GM08714 (cell line): ENCODE data around the gene TCF20.
A peak's percentile ranks its signal among the peaks of the same experiment; 100 is the strongest.

Source experiments
- H3K4me3 ChIP-seq: fragments of 200-500 bp; sonication (Bioruptor generic); 2 replicates; pipeline ENCODE4 v1.5.1; 2014; ENCODE audit warnings: mild to moderate bottlenecking, low read length, inconsistent platforms
- ZNF274 ChIP-seq: IDR thresholded peaks from 2 replicates; pipeline ENCODE4 v1.6.1; 2012; ENCODE audit warnings: mild to moderate bottlenecking, low read depth, low read length

Gene TCF20

DNA sequence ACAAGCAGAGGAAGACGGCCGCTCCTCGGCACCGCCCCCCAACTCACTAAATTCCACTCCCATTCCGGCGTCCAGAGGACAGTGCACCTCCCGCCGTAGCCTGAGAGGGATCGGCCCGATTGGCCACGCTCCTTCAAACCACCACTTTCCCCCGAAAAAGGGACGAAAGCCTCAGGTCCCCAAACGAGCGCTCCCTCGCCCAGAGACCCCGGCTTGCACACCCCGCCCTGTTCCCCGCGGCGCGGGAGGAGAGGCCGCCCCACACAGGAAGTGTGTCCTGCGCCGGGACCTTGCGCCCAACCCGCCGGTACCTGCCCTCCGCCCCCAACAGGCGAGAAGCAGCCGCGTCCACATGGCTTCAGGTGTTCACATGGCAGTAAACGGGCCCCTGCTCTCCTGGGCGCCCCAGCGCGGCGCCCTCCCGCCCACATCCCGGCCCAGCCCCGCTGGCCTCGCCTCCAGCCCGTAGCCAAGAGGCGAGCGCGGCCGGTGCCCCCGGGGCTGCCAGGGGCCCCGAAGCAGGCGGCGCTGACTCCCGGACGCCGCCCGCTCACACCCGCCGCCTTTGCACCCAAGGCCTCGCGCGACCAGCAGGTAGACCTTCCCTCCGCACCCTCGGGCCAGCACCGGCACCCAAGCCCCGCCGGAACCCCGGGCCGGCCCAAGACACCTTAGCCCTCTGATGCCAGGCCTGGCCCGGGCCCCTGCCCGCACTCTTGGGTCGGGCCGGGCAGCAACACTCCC is 849 bp downstream of the TCF20 start:
- TF ChIP-seq ZNF274 = no peak
- peak overlapping the region; percentile 96 for H3K4me3 ChIP-seq

DNA sequence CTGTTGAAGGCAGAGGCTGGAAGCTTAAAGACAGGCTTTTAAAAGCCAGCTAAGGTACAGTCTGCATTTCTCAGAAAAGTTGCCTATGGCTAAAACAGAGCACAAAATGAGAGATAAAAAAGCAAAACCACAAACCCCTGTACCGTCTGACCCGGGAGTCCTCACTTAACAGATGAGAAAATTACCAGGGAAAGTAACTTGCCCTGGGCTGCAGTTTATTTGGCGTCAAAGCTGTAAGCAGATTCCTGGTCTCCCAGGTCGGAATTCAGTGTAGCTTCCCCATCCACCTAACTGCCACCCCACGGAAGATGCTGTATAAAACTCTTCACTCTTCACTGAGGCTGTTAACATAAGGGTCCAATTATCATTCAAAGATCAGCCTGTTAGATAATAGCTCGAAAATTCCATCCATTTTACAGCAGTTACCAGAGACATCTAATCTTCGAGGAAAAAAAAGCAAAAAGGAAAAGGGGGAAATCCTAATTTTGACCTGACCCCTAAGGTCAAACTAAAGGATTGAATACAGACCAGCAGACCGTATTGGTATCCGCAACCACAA is 1.5 kb downstream of the TCF20 start:
- no peak for TF ChIP-seq ZNF274
- peak overlapping the region; percentile 96 for H3K4me3 ChIP-seq

DNA sequence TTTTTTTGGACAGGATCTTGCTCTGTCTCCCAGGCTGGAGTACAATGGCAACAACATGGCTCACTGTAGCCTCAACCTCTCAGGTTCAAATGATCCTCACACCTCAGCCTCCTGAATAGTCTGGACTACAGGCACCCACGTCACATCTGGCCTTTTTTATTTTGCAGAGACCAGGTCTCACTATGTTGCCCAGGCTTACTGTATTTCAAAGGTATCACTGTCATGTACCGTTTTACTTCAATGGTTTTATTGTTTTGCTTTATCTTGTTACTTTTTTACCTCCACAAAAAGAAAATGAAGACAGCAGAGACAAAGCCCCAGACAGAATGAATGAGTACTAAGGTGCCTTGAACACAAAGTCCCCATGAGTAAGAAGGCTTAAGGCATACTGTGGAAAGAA is 5.1 kb downstream of the TCF20 start:
- H3K4me3 ChIP-seq = no peak overlapping the region
- no peak for TF ChIP-seq ZNF274

DNA sequence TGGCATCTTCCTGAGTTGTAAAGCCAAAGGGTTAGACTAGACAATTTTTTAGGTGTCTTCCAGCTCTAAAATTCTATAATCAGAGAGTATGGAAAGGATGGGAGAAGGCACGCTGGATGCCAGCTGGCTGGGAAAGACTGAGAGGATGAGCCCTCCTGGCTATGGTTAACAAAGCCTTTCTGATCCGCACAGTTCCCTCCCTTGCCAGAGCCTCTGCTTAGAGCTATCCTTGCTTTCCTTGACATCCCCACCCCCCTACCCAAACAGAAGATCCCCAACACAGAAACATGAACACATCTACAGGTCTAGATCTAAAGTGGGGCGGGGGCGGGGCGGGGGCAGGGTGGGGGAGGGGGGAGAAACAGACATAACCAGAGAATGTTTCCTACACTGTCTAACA is 6.5 kb downstream of the TCF20 start:
- H3K4me3 ChIP-seq = no peak overlapping the region
- no peak for TF ChIP-seq ZNF274

DNA sequence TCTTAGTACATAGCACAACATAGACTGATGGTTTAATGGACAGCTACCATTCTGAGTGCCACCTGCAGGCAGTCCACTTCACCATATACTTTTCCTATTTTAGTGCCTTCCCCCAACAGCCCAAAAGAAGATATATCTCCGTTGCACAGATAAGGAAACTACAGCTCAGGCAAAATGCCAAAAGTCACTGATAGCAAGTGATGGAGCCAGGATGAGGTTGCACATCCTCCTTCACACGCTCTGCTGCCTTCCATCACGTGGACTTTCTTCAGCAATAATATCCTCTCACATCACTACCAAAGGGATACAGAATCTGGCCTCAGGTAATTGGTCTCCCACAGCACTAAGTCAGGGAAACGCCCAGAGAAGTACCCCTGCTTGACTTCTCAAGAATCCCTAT is 7.5 kb downstream of the TCF20 start:
- no peak for TF ChIP-seq ZNF274
- H3K4me3 ChIP-seq = no peak overlapping the region

DNA sequence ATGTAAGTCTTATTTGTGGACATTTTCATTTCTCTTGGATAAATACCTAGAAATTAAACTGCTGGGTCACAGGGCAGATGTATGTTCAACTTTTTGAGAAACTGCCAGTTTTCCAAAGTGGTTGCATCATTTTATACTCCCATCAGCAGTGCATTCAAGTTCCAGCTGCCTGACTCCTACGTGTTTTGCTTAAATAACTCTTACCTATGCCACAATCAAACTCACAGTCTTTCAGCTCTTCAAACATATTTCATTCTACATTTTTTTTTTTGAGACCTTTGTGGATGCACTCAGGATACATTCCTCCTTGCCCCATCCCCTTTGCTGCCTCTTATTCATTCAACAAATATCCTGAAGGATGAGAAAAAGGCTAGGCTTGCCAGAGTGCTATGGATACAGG is 9.2 kb downstream of the TCF20 start:
- TF ChIP-seq ZNF274 = no peak
- no peak overlapping the region for H3K4me3 ChIP-seq

DNA sequence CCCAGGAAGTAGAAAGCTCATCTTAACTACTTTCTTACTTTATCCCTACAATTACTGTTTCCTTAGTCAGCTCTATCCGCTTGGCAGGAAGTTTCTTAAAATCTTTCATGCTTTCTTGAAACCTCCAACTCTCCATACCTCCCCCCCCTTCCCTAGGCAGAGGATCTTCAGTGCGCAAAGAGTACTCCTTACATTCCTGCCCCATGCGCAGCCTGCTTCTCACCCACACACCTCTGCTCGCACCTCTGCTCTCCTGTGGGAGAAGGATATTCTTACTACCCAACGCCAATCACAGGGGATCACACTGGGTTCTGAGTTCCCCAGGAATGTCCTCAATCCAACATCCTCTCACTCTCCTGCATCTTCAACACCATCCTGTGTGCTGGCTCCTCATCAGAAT is 12.3 kb downstream of the TCF20 start:
- no peak for TF ChIP-seq ZNF274
- no peak overlapping the region for H3K4me3 ChIP-seq

DNA sequence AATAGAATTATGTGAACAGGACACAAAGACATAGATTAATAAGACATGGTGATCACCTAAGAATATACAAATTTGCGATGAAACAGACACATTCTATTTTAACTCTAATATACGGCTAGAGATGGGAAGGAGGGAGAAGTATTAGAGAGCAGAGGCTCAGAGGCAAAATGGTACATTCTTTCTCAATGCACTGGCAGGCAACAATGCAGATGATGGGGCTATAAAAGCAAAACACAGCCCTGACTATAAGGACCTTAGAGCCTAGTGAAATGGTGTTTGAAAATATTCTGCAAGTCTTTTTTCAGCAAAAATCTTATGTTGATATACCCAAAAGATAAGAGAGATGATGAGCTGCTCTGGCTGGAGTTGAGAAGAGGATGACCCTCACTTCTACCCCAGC is 13.1 kb downstream of the TCF20 start:
- no peak overlapping the region for H3K4me3 ChIP-seq
- no peak for TF ChIP-seq ZNF274

DNA sequence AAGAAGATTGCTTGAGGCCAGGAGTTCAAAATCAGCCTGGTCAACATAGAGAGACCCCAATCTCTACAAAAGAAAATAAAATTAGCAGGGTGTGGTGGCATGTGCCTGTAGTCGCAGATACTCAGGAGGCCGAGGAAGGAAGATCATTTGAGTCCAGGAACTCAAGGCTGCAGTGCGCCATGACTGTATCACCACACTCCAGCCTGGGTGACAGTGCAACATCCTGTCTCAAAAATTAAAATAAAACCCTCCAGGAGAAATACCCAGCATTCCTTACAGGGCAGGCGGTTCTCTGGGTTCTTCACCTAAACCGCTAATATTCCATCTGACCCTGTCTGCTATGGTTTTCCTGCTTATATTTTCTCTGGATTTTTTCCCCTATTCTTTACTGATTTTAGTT is 13.5 kb downstream of the TCF20 start:
- no peak for TF ChIP-seq ZNF274

DNA sequence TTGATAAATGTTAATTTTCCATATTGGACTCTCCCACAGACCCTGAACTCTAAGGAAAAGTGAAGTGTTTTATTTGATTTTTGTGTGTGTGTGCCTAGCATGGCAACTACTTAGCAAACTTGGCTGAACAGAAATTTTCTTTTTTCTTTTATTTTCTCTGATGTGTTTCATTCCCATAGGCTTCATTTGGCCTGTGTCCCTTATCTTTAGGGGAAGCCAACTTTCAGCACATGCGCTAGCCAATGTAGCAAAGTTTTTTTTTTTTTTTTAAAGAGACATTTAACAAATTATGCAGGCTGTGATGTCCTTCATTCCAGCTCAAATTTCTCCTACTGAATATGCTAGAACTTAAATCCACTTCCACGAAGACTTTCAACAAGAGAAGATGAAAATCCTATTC is 14.2 kb downstream of the TCF20 start:
- no peak for TF ChIP-seq ZNF274

More for the DNA sequence above, 13.5 kb downstream of the TCF20 start:
- H3K4me3 ChIP-seq = no peak overlapping the region

DNA sequence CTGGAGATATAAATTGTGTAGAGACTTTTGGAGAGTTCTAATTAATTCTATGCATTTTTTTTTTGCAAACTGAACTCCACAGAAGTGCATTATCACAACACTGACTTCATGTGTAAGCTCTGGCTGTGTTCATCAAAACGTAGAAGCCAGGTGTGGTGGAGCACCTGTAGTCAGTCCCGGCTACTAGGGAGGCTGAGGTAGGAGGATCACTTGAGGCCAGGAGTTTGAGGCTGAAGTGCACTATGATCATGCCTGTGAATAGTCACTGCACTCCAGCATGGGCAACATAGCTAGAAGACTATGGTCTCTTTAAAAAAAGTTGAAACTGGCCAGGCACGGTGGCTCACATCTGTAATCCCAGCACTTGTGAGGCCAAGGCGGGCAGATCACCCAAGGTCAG is 20.6 kb downstream of the TCF20 start:
- H3K4me3 ChIP-seq = no peak overlapping the region
- no peak for TF ChIP-seq ZNF274

More for the DNA sequence above, 14.2 kb downstream of the TCF20 start:
- no peak overlapping the region for H3K4me3 ChIP-seq

DNA sequence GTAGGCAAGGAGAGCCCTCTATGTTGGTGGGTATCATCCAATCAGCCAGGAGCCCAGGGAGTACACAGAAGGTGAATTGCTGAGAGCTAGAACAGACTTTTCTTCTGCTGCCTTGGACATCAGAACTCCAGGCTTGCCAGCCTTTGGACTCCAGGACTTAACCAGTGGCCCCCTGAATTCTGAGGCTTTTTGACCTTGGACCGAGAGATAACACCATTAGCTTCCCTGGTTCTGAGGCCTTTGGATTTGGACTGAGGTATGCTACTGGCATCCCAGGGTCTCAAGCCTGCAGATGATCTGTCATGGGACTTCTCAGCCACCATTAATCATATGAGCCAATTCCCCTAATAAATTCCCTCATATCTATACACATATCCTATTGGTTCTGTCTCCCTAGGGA is 21.5 kb downstream of the TCF20 start:
- H3K4me3 ChIP-seq = no peak overlapping the region
- TF ChIP-seq ZNF274 = no peak

DNA sequence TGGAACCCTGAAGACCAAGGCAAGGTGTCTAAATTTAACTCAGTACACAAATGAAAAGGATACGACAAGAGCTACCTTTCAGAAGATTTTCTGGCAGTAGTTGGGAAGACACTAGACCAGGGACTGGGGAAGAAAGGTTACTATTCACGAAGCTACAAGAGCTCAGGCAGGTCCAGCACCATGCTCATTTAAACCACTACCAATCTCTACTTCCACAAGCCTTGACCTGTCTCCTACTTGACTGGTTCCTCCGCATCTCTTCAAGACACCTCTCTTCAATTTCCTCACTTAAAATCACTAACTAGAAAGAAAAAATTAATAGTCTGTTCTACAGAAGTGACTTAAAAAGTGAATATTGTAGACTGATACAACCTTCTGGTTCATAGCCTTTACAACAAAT is 22.9 kb downstream of the TCF20 start:
- H3K4me3 ChIP-seq = no peak overlapping the region
- TF ChIP-seq ZNF274 = no peak

DNA sequence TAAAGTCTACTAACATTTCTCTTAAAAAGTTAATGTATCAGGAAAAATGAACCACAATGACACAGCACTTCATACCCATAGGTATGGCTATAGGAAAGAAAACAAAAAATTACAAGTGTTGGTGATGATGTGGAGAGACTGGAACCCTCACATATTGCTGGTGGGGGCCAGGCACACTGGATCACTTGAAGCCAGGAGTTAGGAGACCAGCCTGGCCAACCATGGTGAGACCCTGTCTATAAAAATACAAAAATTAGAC is 26.7 kb downstream of the TCF20 start:
- H3K4me3 ChIP-seq = no peak overlapping the region
- TF ChIP-seq ZNF274 = no peak

DNA sequence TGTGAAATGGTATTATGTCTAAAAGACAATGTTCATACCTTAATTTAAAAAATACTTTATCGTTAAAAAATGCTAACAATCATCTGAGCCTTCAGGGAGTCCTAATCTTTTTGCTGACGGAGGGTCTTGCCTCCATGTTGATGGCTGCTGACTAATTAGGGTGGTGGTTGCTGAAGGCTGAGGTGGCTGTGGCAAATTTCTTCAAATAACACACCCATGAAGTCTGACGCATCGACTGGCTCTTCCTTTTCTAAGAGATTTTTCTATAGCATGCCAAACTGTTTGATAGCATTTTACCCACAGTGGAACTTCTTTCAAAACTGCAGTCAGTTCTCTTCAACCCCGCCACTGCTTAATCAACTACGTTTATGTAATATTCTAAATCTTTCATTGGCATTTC is 33.6 kb downstream of the TCF20 start:
- no peak overlapping the region for H3K4me3 ChIP-seq
- no peak for TF ChIP-seq ZNF274

DNA sequence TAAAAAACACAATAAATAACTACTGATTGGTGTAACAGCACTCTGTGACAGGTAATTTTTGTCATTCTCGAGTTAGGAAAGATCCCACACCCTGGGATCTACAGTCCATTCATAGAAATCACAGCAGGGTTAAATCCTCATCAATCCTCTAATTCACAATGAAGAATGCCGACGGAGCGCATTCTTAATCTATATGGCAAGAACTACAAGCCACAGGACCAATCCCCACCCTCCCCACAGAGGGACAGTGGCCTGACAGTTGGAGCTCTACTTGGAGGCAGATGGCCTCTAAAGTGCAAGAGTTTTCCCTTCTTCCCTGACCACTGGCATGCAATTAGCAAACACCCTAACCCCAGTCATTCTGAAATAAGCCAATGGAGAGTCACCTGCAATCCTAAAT is 34.2 kb downstream of the TCF20 start:
- no peak overlapping the region for H3K4me3 ChIP-seq
- TF ChIP-seq ZNF274 = no peak
